Ovary (tissue), 3 donors: ENCODE results near the gene ABHD17C.

Source experiments
- CTCF ChIP-seq, 3 donors: fragments of 450-650 bp in 2 of 3; fragments of 200-600 bp in 1 of 3; IDR thresholded peaks; one replicate each; pipeline versions ENCODE4 v1.5.1 to v1.8.0; 2016 to 2022; ENCODE audit warnings: antibody characterized with exemption in 3 of 3, mild to moderate bottlenecking in 1 of 3
- EP300 ChIP-seq: sonication (generic); formaldehyde crosslinking; IDR thresholded peaks from one replicate; pipeline ENCODE4 v1.6.1; 2017; ENCODE audit warnings: antibody characterized with exemption
- POLR2A ChIP-seq: fragments of 450-650 bp; IDR thresholded peaks from one replicate; pipeline ENCODE4 v1.6.1; 2017; ENCODE audit warnings: antibody characterized with exemption, mild to moderate bottlenecking, moderate library complexity
- donor health status: DM: no; HTN: no; CAD: no.

- TF ChIP-seq CTCF (IDR thresholded peaks at IDR 0.05) (no peak), POLR2A (no peak), EP300 (no peak)
Measured at GRCh38 chr15:80742081-80742480, 47.0 kb downstream of the ABHD17C start.
